Esophagus (tissue), 2 donors: ENCODE results near the gene SMG9. TPM values are rescaled to one million over a fixed set of nuclear protein-coding genes. Genes with fewer than 3 reads are reported as not detected.
"Not testable (repeated sequence)": the region's sequence is repeated elsewhere in the genome, so short reads cannot be mapped to it uniquely, and the experiment has no call there.

Experiments used
- H3K27ac ChIP-seq, 2 donors: one replicate each; pipeline ENCODE4 v1.5.1; 2013; ENCODE audit warnings: low read depth in 2 of 2, mild to moderate bottlenecking in 2 of 2, inconsistent platforms in 1 of 2, low read length in 1 of 2, moderate library complexity in 1 of 2
- H3K27me3 ChIP-seq, 2 donors: one replicate each; pipeline ENCODE4 v1.6.1; 2013; ENCODE audit warnings: low read length in 2 of 2, control low read depth in 1 of 2, mild to moderate bottlenecking in 1 of 2; ENCODE audit not compliant: insufficient read depth in 2 of 2, control insufficient read depth in 1 of 2
- H3K36me3 ChIP-seq, 2 donors: one replicate each; pipeline ENCODE4 v1.6.1; 2013; ENCODE audit warnings: low read length in 1 of 2; ENCODE audit not compliant: control insufficient read depth in 2 of 2, insufficient read depth in 2 of 2
- H3K4me1 ChIP-seq, 2 donors: one replicate each; pipeline ENCODE4 v1.6.1; 2013; ENCODE audit warnings: low read length in 1 of 2; ENCODE audit not compliant: control insufficient read depth in 2 of 2, insufficient read depth in 2 of 2
- H3K4me3 ChIP-seq, 2 donors: one replicate each; pipeline ENCODE4 v1.5.1; 2013; ENCODE audit warnings: low read length in 2 of 2, mild to moderate bottlenecking in 2 of 2, low read depth in 1 of 2, moderate library complexity in 1 of 2
- H3K9me3 ChIP-seq, 2 donors: one replicate each; pipeline ENCODE4 v1.6.1; 2013; ENCODE audit warnings: mild to moderate bottlenecking in 2 of 2, low read depth in 1 of 2, low read length in 1 of 2, moderate library complexity in 1 of 2; ENCODE audit not compliant: control insufficient read depth in 2 of 2, insufficient read depth in 1 of 2
- WGBS, 2 donors: extraction: QIAGEN DNeasy Blood & Tissue Kit; methylation state at CpG; one replicate each; pipeline ENCODE4 v1.1.7; 2013; 5-methylcytosine and 5-hydroxymethylcytosine counted together
- polyA plus RNA-seq, 2 donors: library from polyadenylated mRNA; stranded (reverse); fragments of 200-250 nt; gene quantifications; one replicate each; pipeline ENCODE4 v1.2.3, GENCODE V29; 2013
- donor health status: healthy with polysubstance abuse.
- donor health status: Bipolar disorder and iron deficiency.

SMG9 gene
- polyA plus RNA-seq, 2 donors = 15.8 to 23.2 TPM

DNA sequence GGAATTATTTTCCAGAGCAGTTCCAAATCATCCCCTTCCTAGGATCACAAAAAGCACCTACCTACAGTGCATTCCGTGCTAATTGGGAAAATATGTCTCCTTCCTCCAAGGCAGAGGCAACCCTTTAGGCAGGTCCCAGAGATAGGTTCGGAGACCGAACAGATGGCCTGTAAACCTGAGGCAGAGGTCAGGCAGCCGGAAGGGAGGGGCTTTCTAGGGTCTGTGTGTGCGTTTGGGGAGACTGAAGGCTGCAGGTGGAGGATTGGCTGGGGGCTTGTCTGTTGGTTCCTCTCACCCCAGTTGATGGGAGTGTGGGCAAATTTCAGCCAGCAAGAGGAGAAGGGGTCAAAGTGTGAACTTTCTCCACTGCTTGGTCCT lies 19.0 kb upstream of the SMG9 start:
- WGBS, 2 donors = 65 to 76% methylated on average over 5 of the region's 5 CpGs
- peaks cover 0 to 3% of the 10 kb centered on the region in 2 donors for H3K36me3 ChIP-seq
- H3K9me3 ChIP-seq = no peaks in the 10 kb centered on the region
- no peak overlapping the region for H3K27ac ChIP-seq
- H3K4me1 ChIP-seq = peaks cover 4 to 5% of the 10 kb centered on the region in 2 donors
- no peaks in the 10 kb centered on the region for H3K27me3 ChIP-seq
- no peak overlapping the region for H3K4me3 ChIP-seq

GRCh38 chr19:43769256-43769655 lies 14.5 kb upstream of the SMG9 start:
- WGBS, 2 donors = 87 to 94% methylated on average over 14 of the region's 14 CpGs
- H3K4me1 ChIP-seq = peaks cover 1 to 7% of the 10 kb centered on the region in 2 donors
- no peak overlapping the region for H3K4me3 ChIP-seq
- peaks cover 0 to 3% of the 10 kb centered on the region in 2 donors for H3K36me3 ChIP-seq
- no peak overlapping the region for H3K27ac ChIP-seq
- H3K9me3 ChIP-seq = no peaks in the 10 kb centered on the region
- no peaks in the 10 kb centered on the region for H3K27me3 ChIP-seq

- Histone ChIP-seq H3K27me3 (no peaks in the 10 kb centered on the region), H3K27ac (no peak overlapping the region), H3K4me3 (no peak overlapping the region), H3K9me3 (no peaks in the 10 kb centered on the region), H3K4me1 (peaks cover 0 to 8% of the 10 kb centered on the region in 2 donors), H3K36me3 (peaks cover 0 to 3% of the 10 kb centered on the region in 2 donors)
- 74 to 80% methylated on average over 15 of the region's 15 CpGs for WGBS, 2 donors
These were observed 13.7 kb upstream of the SMG9 start for GRCh38 chr19:43768273-43769050.

DNA sequence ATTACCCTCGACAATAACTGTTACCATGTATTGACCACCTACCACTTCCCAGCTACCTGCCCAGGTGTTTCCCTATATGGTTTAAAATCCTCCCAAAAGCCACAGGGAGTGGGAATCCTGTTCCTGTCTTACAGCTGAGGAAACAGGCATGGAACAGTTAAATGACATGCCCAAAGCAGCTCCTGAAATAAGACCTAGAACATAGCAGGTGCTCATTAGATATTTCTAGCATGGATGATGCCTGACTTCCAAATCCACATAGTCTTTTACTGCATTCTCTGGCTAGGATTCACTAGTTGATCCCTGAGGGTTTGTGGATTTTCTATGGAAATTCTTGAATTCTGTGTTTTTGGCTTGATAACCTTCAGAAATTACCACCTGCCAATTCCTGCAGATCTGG lies 13.1 kb upstream of the SMG9 start:
- H3K9me3 ChIP-seq = no peaks in the 10 kb centered on the region
- H3K4me1 ChIP-seq = peaks cover 0 to 9% of the 10 kb centered on the region in 2 donors
- H3K27me3 ChIP-seq = no peaks in the 10 kb centered on the region
- H3K4me3 ChIP-seq = no peak overlapping the region
- H3K36me3 ChIP-seq = peaks cover 0 to 3% of the 10 kb centered on the region in 2 donors
- WGBS, 2 donors = 68 to 86% methylated on average over 1 of the region's 1 CpG
- H3K27ac ChIP-seq = no peak overlapping the region

GRCh38 chr19:43767316-43767715 lies 12.6 kb upstream of the SMG9 start:
- peaks cover 0 to 9% of the 10 kb centered on the region in 2 donors for H3K4me1 ChIP-seq
- H3K27me3 ChIP-seq = no peaks in the 10 kb centered on the region
- H3K4me3 ChIP-seq = no peak overlapping the region
- H3K36me3 ChIP-seq = peaks cover 0 to 3% of the 10 kb centered on the region in 2 donors
- peak overlapping the region in 1 of 2 donors; percentile 26 for H3K27ac ChIP-seq
- WGBS, 2 donors = 74 to 75% methylated on average over 7 of the region's 7 CpGs
- no peaks in the 10 kb centered on the region for H3K9me3 ChIP-seq

DNA sequence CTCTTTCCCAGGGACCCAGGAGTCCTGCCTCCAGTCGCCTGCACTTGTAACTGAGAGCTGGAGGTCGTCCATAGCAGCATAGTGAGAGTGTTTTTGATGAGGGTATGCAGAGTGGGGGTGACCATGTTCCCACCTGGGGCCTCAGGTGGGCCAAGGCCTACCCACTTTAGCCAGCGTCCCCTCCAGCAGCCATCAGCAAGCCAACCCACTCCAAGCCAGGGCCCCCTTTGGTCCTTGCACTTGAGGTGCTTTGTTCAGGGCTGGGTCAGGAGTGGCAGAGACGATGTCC lies 11.9 kb upstream of the SMG9 start:
- Histone ChIP-seq H3K36me3 (peaks cover 0 to 3% of the 10 kb centered on the region in 2 donors), H3K27ac (peak overlapping the region in 1 of 2 donors; percentile 14), H3K9me3 (no peaks in the 10 kb centered on the region), H3K4me1 (peaks cover 0 to 9% of the 10 kb centered on the region in 2 donors), H3K27me3 (no peaks in the 10 kb centered on the region), H3K4me3 (no peak overlapping the region)
- 76 to 78% methylated on average over 4 of the region's 4 CpGs for WGBS, 2 donors

DNA sequence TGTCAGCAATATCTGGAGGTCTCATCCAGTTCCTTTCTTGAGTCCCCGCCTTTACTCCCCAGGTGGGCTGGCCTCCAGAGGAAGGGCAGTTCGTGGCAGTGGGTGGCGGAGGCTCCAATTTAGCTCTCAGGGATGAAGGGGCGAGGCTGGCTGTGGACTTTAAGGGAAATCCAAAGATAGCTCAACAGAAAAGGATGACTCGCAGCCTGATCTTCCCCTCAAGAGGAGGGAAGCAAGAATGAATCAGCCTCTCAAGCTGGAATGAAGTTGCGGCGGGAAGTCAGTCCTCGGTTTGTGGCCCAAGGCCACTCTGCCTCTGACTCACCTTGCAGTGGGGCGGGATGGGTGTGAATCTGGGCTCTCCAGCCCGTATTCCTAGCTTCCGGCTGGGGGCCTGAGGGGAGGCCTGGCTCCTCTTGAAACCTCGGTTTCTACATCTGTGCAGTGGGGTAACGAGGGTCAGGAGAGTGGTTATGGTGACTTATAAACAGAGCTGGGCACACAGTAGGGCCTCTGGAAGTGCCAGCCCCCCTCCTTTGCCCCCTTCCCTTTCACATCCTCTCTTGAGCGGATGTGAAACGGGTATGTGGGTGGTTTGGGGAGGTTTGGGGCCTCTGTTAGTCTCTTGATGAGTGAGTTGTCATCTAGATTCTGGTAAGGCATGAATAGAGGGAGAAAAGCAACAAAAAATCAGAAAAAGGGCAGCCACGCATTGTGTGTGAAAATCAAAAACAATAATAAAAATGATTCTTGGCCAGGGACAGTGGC lies 10.5 kb upstream of the SMG9 start:
- 20 to 32% methylated on average over 16 of the region's 16 CpGs for WGBS, 2 donors
- Histone ChIP-seq H3K36me3 (peaks cover 0 to 3% of the 10 kb centered on the region in 2 donors), H3K4me3 (no peak overlapping the region), H3K27me3 (no peaks in the 10 kb centered on the region), H3K9me3 (no peaks in the 10 kb centered on the region), H3K4me1 (peaks cover 0 to 9% of the 10 kb centered on the region in 2 donors), H3K27ac (peak overlapping the region; percentile 69 to 77)

DNA sequence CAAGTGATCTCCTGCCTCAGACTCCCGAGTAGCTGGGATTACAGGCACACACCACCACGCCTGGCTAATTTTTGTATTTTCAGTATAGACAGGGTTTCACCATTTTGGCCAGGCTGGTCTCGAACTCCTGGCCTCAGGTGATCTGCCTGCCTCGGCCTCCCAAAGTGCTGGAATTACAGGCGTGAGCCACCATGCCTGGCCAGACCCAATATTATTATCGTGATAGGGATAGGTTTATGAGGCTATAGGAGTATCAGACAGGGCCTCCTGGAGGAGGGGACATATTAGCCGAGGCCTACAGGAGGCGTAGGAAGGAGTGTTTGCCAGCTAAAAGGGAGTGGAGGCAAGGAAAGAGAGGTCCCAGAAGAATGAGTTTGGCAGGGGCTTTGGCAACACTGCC lies 9.9 kb upstream of the SMG9 start:
- H3K9me3 ChIP-seq, H3K27me3 ChIP-seq, H3K4me1 ChIP-seq, H3K36me3 ChIP-seq, H3K4me3 ChIP-seq: not testable (repeated sequence)
- 65% methylated on average over 8 of the region's 8 CpGs for WGBS, 2 donors
- H3K27ac ChIP-seq = peak overlapping the region; percentile 66 to 77

DNA sequence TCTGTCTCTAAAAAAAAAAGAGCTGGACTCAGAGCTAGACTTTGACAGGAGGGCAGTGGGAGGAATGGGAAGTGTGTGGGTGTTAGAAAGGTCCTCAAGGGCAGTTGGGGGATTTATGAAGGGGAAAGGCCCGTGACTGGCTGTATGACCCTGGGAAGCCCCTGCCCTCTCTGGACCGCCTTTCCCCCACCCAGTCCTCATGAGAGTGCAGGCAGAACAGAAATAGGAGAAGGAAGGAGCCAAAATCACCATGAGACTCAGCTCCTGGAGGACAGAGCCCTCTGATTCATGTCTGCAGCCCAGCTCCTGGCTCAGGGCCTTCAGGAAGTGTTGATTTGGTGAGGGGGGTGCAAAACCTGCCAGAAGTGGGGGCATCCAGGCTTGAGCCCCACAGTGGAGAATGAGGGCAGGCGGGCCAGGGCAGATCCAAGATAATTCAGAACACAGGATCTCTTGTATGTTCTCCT lies 8.7 kb upstream of the SMG9 start:
- Histone ChIP-seq H3K9me3 (no peaks in the 10 kb centered on the region), H3K4me1 (peaks cover 0 to 9% of the 10 kb centered on the region in 2 donors), H3K4me3 (no peak overlapping the region), H3K36me3 (no peaks in the 10 kb centered on the region), H3K27ac (peak overlapping the region in 1 of 2 donors; percentile 33), H3K27me3 (no peaks in the 10 kb centered on the region)
- WGBS, 2 donors = 43 to 47% methylated on average over 3 of the region's 3 CpGs
